H9 (cell line): ENCODE results near the gene CLK4. TPM values are rescaled to one million over a fixed set of nuclear protein-coding genes. Genes with fewer than 3 reads are reported as not detected.
A peak's percentile ranks its signal among the peaks of the same experiment; 100 is the strongest.

Experiments used
- DNase-seq: peaks from one replicate; pipeline ENCODE4 v3.0.0-alpha.2; 2017
- H2AFZ ChIP-seq: one replicate; pipeline ENCODE4 v1.6.1; 2013; ENCODE audit warnings: mild to moderate bottlenecking, low read length, control low read depth, moderate library complexity
- H2AK5ac ChIP-seq: 2 replicates; pipeline ENCODE4 v1.6.1; 2013; ENCODE audit warnings: low read length, control low read depth, mixed read lengths; ENCODE audit not compliant: insufficient read length
- H2BK120ac ChIP-seq: one replicate; pipeline ENCODE4 v1.6.1; 2013; ENCODE audit warnings: low read depth, mild to moderate bottlenecking, low read length, control low read depth, inconsistent platforms; ENCODE audit not compliant: poor library complexity, severe bottlenecking
- H2BK12ac ChIP-seq: 2 replicates; pipeline ENCODE4 v1.6.1; 2013; ENCODE audit warnings: low read length, control low read depth, mixed read lengths, low read depth; ENCODE audit not compliant: insufficient read length
- H2BK15ac ChIP-seq: 2 replicates; pipeline ENCODE4 v1.6.1; 2013; ENCODE audit warnings: low read depth, low read length, control low read depth
- H2BK20ac ChIP-seq: one replicate; pipeline ENCODE4 v1.6.1; 2013; ENCODE audit warnings: low read depth, mild to moderate bottlenecking, low read length, control low read depth, inconsistent platforms; ENCODE audit not compliant: poor library complexity, severe bottlenecking
- H2BK5ac ChIP-seq: 2 replicates; pipeline ENCODE4 v1.6.1; 2013; ENCODE audit warnings: low read length, control low read depth, mixed read lengths; ENCODE audit not compliant: insufficient read length
- H3K14ac ChIP-seq: 2 replicates; pipeline ENCODE4 v1.6.1; 2013; ENCODE audit warnings: low read length, control low read depth; ENCODE audit not compliant: insufficient read depth
- H3K18ac ChIP-seq: 2 replicates; pipeline ENCODE4 v1.6.1; 2013; ENCODE audit warnings: low read depth, mild to moderate bottlenecking, mixed read lengths, low read length, control low read depth; ENCODE audit not compliant: insufficient read length
- H3K23ac ChIP-seq: 2 replicates; pipeline ENCODE4 v1.6.1; 2013; ENCODE audit warnings: low read length, control low read depth, mixed read lengths, low read depth; ENCODE audit not compliant: insufficient read length
- H3K23me2 ChIP-seq: 2 replicates; pipeline ENCODE4 v1.6.1; 2013; ENCODE audit warnings: low read depth, mild to moderate bottlenecking, mixed read lengths, low read length, control low read depth; ENCODE audit not compliant: insufficient read length, poor library complexity, severe bottlenecking
- H3K27ac ChIP-seq: 2 replicates; pipeline ENCODE4 v1.5.1; 2013; ENCODE audit warnings: low read length, control low read depth, mixed read lengths, low read depth; ENCODE audit not compliant: insufficient read length
- H3K27me3 ChIP-seq: 2 replicates; pipeline ENCODE4 v1.6.1; 2013; ENCODE audit warnings: low read length, control low read depth, inconsistent platforms; ENCODE audit not compliant: insufficient read depth
- H3K4ac ChIP-seq: 2 replicates; pipeline ENCODE4 v1.6.1; 2013; ENCODE audit warnings: low read depth, mild to moderate bottlenecking, control low read depth, inconsistent platforms, low read length, moderate library complexity
- H3K4me1 ChIP-seq: 2 replicates; pipeline ENCODE4 v1.6.1; 2013; ENCODE audit warnings: low read length, control low read depth, inconsistent platforms; ENCODE audit not compliant: insufficient read depth
- H3K4me2 ChIP-seq: 2 replicates; pipeline ENCODE4 v1.6.1; 2013; ENCODE audit warnings: low read length, control low read depth, mixed read lengths; ENCODE audit not compliant: insufficient read length, insufficient read depth
- H3K56ac ChIP-seq: 2 replicates; pipeline ENCODE4 v1.6.1; 2013; ENCODE audit warnings: low read depth, mild to moderate bottlenecking, mixed read lengths, low read length, control low read depth; ENCODE audit not compliant: insufficient read length
- H3K79me1 ChIP-seq: 2 replicates; pipeline ENCODE4 v1.6.1; 2013; ENCODE audit warnings: low read depth, mild to moderate bottlenecking, moderate library complexity, low read length, control low read depth, inconsistent platforms; ENCODE audit not compliant: insufficient read depth, poor library complexity, severe bottlenecking
- H3K79me2 ChIP-seq: 2 replicates; pipeline ENCODE4 v1.6.1; 2013; ENCODE audit warnings: low read length, control low read depth, inconsistent platforms; ENCODE audit not compliant: insufficient read depth
- H3K9ac ChIP-seq: 2 replicates; pipeline ENCODE4 v1.6.1; 2013; ENCODE audit warnings: low read length, control low read depth, mixed read lengths; ENCODE audit not compliant: insufficient read length; ENCODE audit errors: extremely low read depth
- H3K9me3 ChIP-seq: one replicate; pipeline ENCODE4 v1.6.1; 2013; ENCODE audit warnings: low read depth, low read length, inconsistent platforms; ENCODE audit not compliant: control insufficient read depth
- H3T11ph ChIP-seq: one replicate; pipeline ENCODE4 v1.6.1; 2013; ENCODE audit warnings: mild to moderate bottlenecking, low read length, control low read depth, inconsistent platforms
- H4K20me1 ChIP-seq: one replicate; pipeline ENCODE4 v1.6.1; 2013; ENCODE audit not compliant: control insufficient read depth, insufficient read length, insufficient read depth
- H4K5ac ChIP-seq: 2 replicates; pipeline ENCODE4 v1.6.1; 2013; ENCODE audit warnings: low read depth, mild to moderate bottlenecking, mixed read lengths, low read length, control low read depth; ENCODE audit not compliant: insufficient read length
- H4K8ac ChIP-seq: replicated peaks from 2 replicates; pipeline ENCODE4 v1.6.1; 2013; ENCODE audit warnings: low read length, control low read depth, mixed read lengths, low read depth; ENCODE audit not compliant: insufficient read length
- H4K91ac ChIP-seq: 2 replicates; pipeline ENCODE4 v1.6.1; 2013; ENCODE audit warnings: low read depth, mild to moderate bottlenecking, moderate library complexity, mixed read lengths, low read length, control low read depth; ENCODE audit not compliant: insufficient read length
- H3K27ac Mint-ChIP-seq, 3 experiments: 2 replicates in 2 of 3; 3 replicates in 1 of 3; pipeline ENCODE4 v1.8.0; 2020 to 2021; ENCODE audit warnings: mixed read lengths in 3 of 3, mild to moderate bottlenecking in 1 of 3, moderate library complexity in 1 of 3
- H3K27me3 Mint-ChIP-seq: 2 replicates; pipeline ENCODE4 v1.8.0; 2021; ENCODE audit warnings: low read depth, mild to moderate bottlenecking, moderate library complexity, mixed read lengths
- H3K36me3 Mint-ChIP-seq, 3 experiments: 2 replicates in 2 of 3; 3 replicates in 1 of 3; pipeline ENCODE4 v1.8.0; 2020 to 2021; ENCODE audit warnings: low read depth in 3 of 3, mixed read lengths in 3 of 3; ENCODE audit not compliant: insufficient read depth in 1 of 3
- H3K4me1 Mint-ChIP-seq, 2 experiments: 2 replicates each; pipeline ENCODE4 v1.8.0; 2020; ENCODE audit warnings: mixed read lengths in 2 of 2
- H3K4me3 Mint-ChIP-seq, 2 experiments: 2 replicates in 1 of 2; 3 replicates in 1 of 2; pipeline ENCODE4 v1.8.0; 2020 to 2021; ENCODE audit warnings: mild to moderate bottlenecking in 2 of 2, mixed read lengths in 2 of 2, moderate library complexity in 1 of 2
- H3K9me3 Mint-ChIP-seq, 2 experiments: 2 replicates in 1 of 2; 3 replicates in 1 of 2; pipeline ENCODE4 v1.8.0; 2020; ENCODE audit warnings: mild to moderate bottlenecking in 2 of 2, mixed read lengths in 2 of 2, moderate library complexity in 1 of 2
- whole genome bisulfite sequencing: extraction: QIAGEN DNeasy Blood & Tissue Kit; methylation state at CpG from one replicate; pipeline ENCODE4 v1.1.7; 2013; ENCODE audit warnings: missing lambda C conversion rate, low lambda C conversion rate, mixed read lengths; ENCODE audit not compliant: insufficient read length; ENCODE audit errors: extremely low coverage; 5-methylcytosine and 5-hydroxymethylcytosine counted together
- total RNA-seq: library from RNA; stranded (reverse); gene quantifications from 2 replicates; pipeline ENCODE4 v1.2.1, GENCODE V29; 2021
- TF ChIP-seq, protein P1 (sequence below): fragments of 200-600 bp; sonication (generic); conservative IDR thresholded peaks from 3 replicates; pipeline ENCODE4 v1.8.0; 2021; ENCODE audit warnings: antibody characterized with exemption, mild to moderate bottlenecking

Gene CLK4
- total RNA-seq, 1 experiment from 2014 or later, result 12.5 TPM

DNA sequence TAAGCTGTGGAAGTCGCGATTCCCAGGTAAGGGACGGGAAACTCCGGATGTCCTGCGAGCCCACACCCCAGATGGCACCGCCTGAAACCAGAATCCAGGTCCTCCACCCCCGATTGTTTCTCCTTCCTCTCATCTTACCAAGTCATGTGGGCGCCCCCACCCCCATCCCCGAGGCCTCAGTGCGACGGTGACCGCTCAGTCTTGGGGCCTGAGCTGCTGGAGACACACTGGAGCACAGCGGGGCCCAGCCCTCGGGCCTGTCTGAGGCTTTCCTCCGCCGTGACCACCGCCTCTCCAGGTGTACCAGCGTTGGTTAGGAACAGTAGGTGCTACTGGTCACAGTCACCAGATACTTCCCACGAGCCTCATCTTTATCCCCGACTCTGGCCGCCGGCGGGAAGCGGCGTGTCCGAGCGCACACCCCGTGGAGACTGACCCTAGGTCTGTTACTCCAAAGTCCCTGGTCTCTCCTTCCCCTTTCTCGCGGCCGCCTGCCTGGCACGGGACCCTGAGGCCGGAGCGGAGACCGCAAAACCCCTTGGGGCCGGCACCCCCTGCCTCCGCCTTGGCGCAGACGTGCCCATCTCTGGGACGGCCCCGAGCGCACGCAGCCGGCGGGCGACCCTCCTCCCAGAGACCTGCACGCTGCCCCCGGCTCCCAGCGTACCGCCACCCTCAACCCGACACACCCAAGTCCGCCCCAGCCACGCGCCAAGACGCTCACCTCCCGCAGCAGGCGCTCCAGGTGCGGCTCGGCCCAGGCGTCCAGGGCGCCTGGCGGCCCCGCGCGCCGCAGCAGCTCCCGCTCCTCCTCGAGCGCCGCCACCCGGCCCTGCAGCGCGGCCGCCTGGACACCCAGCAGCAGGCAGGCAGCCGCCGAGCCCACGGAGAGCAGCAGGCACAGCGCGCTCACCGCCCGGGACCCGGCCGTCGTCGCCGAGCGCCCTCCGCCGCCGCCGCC is 37.4 kb downstream of the CLK4 start:
- H3K79me2 ChIP-seq, result no peaks in the 10 kb centered on the region
- no peak overlapping the region for H2BK20ac ChIP-seq
- no peak overlapping the region for H3K18ac ChIP-seq
- no peak overlapping the region for H2BK12ac ChIP-seq
- H3K4me1 Mint-ChIP-seq, result peaks cover 27 to 30% of the 10 kb centered on the region in 2 experiments
- H3K27me3 ChIP-seq, result peaks cover 6% of the 10 kb centered on the region; the same call in 1 of the 2 replicates
- H2BK120ac ChIP-seq, result no peak overlapping the region
- peak; percentile 45 for DNase-seq
- H3K14ac ChIP-seq, result 0 out of 2 replicates have a peak overlapping the region, but pooled peaks have one; percentile 30
- H3K4ac ChIP-seq, result no peak overlapping the region
- H2AK5ac ChIP-seq, result no peak overlapping the region
- H2AFZ ChIP-seq, result no peak overlapping the region
- H3K27ac ChIP-seq, result no peak overlapping the region
- TF ChIP-seq, protein P1, sequence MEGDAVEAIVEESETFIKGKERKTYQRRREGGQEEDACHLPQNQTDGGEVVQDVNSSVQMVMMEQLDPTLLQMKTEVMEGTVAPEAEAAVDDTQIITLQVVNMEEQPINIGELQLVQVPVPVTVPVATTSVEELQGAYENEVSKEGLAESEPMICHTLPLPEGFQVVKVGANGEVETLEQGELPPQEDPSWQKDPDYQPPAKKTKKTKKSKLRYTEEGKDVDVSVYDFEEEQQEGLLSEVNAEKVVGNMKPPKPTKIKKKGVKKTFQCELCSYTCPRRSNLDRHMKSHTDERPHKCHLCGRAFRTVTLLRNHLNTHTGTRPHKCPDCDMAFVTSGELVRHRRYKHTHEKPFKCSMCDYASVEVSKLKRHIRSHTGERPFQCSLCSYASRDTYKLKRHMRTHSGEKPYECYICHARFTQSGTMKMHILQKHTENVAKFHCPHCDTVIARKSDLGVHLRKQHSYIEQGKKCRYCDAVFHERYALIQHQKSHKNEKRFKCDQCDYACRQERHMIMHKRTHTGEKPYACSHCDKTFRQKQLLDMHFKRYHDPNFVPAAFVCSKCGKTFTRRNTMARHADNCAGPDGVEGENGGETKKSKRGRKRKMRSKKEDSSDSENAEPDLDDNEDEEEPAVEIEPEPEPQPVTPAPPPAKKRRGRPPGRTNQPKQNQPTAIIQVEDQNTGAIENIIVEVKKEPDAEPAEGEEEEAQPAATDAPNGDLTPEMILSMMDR, result 0 out of 3 replicates have a peak, but pooled peaks have one; percentile 22
- peak overlapping the region; percentile 20 for H3K4me2 ChIP-seq
- H3K36me3 Mint-ChIP-seq, result peaks cover 2 to 9% (median 4%) of the 10 kb centered on the region in 3 experiments; a peak in 6 of 7 replicates
- peaks cover 5 to 6% of the 10 kb centered on the region in 2 experiments; a peak in 3 of 5 replicates for H3K9me3 Mint-ChIP-seq
- no peak overlapping the region for H4K8ac ChIP-seq
- H2BK5ac ChIP-seq, result no peak overlapping the region
- WGBS, result no CpG with 5 or more reads among the region's 91 CpGs
- no peaks in the 10 kb centered on the region for H3K9me3 ChIP-seq
- no peak overlapping the region for H3K27ac Mint-ChIP-seq
- no peaks in the 10 kb centered on the region for H3K79me1 ChIP-seq
- no peak overlapping the region for H2BK15ac ChIP-seq
- peak overlapping the region; percentile 60 to 84 for H3K4me3 Mint-ChIP-seq
- no peak overlapping the region for H3K56ac ChIP-seq
- no peak overlapping the region for H4K5ac ChIP-seq
- H3T11ph ChIP-seq, result no peak overlapping the region
- no peaks in the 10 kb centered on the region for H4K20me1 ChIP-seq
- H3K9ac ChIP-seq, result no peak overlapping the region
- peaks cover 61% of the 10 kb centered on the region for H3K27me3 Mint-ChIP-seq
- peaks cover 2% of the 10 kb centered on the region; the same call in 1 of the 2 replicates for H3K4me1 ChIP-seq
- peaks cover 13% of the 10 kb centered on the region for H3K23me2 ChIP-seq
- no peak overlapping the region for H4K91ac ChIP-seq
- H3K23ac ChIP-seq, result no peak overlapping the region
